ENCODE data around the gene MBOAT1.

MBOAT1 gene

GRCh38 chr6:20243288-20243687 lies 31.0 kb upstream of the MBOAT1 start:
- Histone ChIP-seq H3K36me3 (ENCODE audit: control insufficient read depth, insufficient read depth, low read length) (no peaks in the 10 kb centered on the region), H3K4me3 (ENCODE audit: low read depth, low read length) (no peak overlapping the region), H3K4me1 (ENCODE audit: control insufficient read depth, insufficient read depth, low read length) (peaks cover 4% of the 10 kb centered on the region), H3K9ac (ENCODE audit: low read depth, low read length) (no peak overlapping the region), H3K9me3 (ENCODE audit: control insufficient read depth, insufficient read depth, low read length) (no peaks in the 10 kb centered on the region), H3K27me3 (ENCODE audit: control insufficient read depth, insufficient read depth, low read length) (no peaks in the 10 kb centered on the region)

DNA sequence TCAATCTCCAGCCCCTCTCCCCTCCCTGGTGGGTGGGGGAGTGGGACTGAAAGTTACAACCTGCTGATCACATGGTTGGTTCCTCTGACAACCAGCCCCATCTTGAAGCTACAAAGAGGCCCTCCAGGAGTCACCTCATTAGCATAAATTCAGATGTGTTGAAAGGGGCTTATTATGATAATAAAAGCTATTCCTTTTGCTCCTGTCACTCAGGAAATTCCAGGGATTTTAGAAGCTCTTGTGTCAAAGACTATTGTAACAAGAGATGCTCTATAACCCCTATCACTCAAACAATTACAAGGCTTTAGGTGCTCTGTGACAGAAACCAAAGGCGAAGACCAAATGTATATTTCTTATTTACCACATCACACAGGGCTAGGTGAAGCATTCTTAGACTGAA lies 30.1 kb upstream of the MBOAT1 start:
- no peak overlapping the region for H3K9ac ChIP-seq (ENCODE audit: low read depth, low read length)
- no peaks in the 10 kb centered on the region for H3K27me3 ChIP-seq (ENCODE audit: control insufficient read depth, insufficient read depth, low read length)
- H3K36me3 ChIP-seq (ENCODE audit: control insufficient read depth, insufficient read depth, low read length), result no peaks in the 10 kb centered on the region
- H3K4me3 ChIP-seq (ENCODE audit: low read depth, low read length), result no peak overlapping the region
- peaks cover 4% of the 10 kb centered on the region for H3K4me1 ChIP-seq (ENCODE audit: control insufficient read depth, insufficient read depth, low read length)
- H3K9me3 ChIP-seq (ENCODE audit: control insufficient read depth, insufficient read depth, low read length), result no peaks in the 10 kb centered on the region

DNA sequence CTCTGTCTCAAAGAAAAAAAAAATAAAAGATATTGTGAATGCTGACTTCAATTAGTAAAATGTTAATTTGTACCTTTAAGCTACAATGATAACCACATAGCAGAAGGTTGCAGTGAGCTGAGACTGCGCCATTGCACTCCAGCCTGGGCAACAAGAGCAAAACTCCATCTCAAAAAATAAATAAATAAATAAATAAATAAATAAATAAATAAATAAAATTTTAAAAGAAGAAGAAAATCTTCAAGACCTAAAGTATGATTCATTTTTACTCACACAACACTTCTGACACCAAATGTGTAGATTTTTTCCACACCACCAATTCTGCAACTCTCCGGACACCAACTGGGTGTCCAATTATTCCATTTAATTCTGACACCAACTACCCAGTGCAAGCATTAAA lies 28.8 kb upstream of the MBOAT1 start:
- Histone ChIP-seq H3K9ac (ENCODE audit: low read depth, low read length) (no peak overlapping the region), H3K9me3 (ENCODE audit: control insufficient read depth, insufficient read depth, low read length) (no peaks in the 10 kb centered on the region), H3K4me3 (ENCODE audit: low read depth, low read length) (no peak overlapping the region), H3K27me3 (ENCODE audit: control insufficient read depth, insufficient read depth, low read length) (no peaks in the 10 kb centered on the region), H3K36me3 (ENCODE audit: control insufficient read depth, insufficient read depth, low read length) (no peaks in the 10 kb centered on the region), H3K4me1 (ENCODE audit: control insufficient read depth, insufficient read depth, low read length) (peaks cover 4% of the 10 kb centered on the region)

GRCh38 chr6:20238688-20239587 lies 26.7 kb upstream of the MBOAT1 start:
- H3K4me1 ChIP-seq (ENCODE audit: control insufficient read depth, insufficient read depth, low read length), result peaks cover 4% of the 10 kb centered on the region
- no peaks in the 10 kb centered on the region for H3K27me3 ChIP-seq (ENCODE audit: control insufficient read depth, insufficient read depth, low read length)
- peak overlapping the region; percentile 24 for H3K9ac ChIP-seq (ENCODE audit: low read depth, low read length)
- H3K9me3 ChIP-seq (ENCODE audit: control insufficient read depth, insufficient read depth, low read length), result no peaks in the 10 kb centered on the region
- no peaks in the 10 kb centered on the region for H3K36me3 ChIP-seq (ENCODE audit: control insufficient read depth, insufficient read depth, low read length)
- peak overlapping the region; percentile 45 for H3K4me3 ChIP-seq (ENCODE audit: low read depth, low read length)

- H3K9me3 ChIP-seq (ENCODE audit: control insufficient read depth, insufficient read depth, low read length), result no peaks in the 10 kb centered on the region
- H3K4me3 ChIP-seq (ENCODE audit: low read depth, low read length), result no peak overlapping the region
- no peaks in the 10 kb centered on the region for H3K36me3 ChIP-seq (ENCODE audit: control insufficient read depth, insufficient read depth, low read length)
- no peak overlapping the region for H3K9ac ChIP-seq (ENCODE audit: low read depth, low read length)
- no peaks in the 10 kb centered on the region for H3K27me3 ChIP-seq (ENCODE audit: control insufficient read depth, insufficient read depth, low read length)
- peaks cover 4% of the 10 kb centered on the region for H3K4me1 ChIP-seq (ENCODE audit: control insufficient read depth, insufficient read depth, low read length)
Observed at GRCh38 chr6:20237677-20238460, 25.6 kb upstream of the MBOAT1 start.

DNA sequence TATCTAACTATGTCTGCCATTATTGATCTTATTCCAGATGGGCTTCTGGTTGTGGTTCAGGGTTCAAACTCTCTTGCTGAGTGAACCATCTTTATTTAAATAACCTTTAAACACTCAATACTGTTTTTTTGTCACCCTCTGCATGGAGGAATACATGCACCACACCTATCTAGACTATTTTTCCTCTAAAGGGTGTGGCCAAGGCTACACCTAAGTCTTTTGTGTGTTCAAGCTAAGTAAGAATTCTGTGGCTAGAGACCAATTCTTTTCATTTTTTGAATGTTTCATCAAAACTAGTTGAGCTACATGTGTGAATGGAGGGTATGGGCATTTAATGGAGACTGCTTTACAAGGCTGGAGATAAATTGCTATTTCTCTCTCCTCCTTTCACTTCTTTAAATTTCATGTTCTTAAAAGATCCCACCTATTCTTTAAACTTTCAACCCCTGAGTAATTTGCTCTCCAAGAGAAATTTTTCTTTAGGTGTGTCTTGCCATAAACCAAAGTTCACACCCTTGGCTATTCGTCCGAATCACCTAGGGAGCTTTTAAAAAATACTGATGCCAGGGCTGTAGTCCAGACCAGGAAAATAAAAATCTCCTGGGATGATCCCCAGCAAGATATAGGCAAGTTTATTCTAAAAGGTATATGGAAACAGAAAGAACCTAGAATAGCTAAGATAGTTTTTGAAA lies 24.8 kb upstream of the MBOAT1 start:
- no peaks in the 10 kb centered on the region for H3K4me1 ChIP-seq (ENCODE audit: control insufficient read depth, insufficient read depth, low read length)

GRCh38 chr6:20236344-20236743 lies 24.1 kb upstream of the MBOAT1 start:
- no peak overlapping the region for H3K9ac ChIP-seq (ENCODE audit: low read depth, low read length)
- no peaks in the 10 kb centered on the region for H3K27me3 ChIP-seq (ENCODE audit: control insufficient read depth, insufficient read depth, low read length)
- no peak overlapping the region for H3K4me3 ChIP-seq (ENCODE audit: low read depth, low read length)
- no peaks in the 10 kb centered on the region for H3K4me1 ChIP-seq (ENCODE audit: control insufficient read depth, insufficient read depth, low read length)
- H3K36me3 ChIP-seq (ENCODE audit: control insufficient read depth, insufficient read depth, low read length), result no peaks in the 10 kb centered on the region
- no peaks in the 10 kb centered on the region for H3K9me3 ChIP-seq (ENCODE audit: control insufficient read depth, insufficient read depth, low read length)

More for the DNA sequence above, 24.8 kb upstream of the MBOAT1 start:
- no peak overlapping the region for H3K9ac ChIP-seq (ENCODE audit: low read depth, low read length)
- H3K9me3 ChIP-seq (ENCODE audit: control insufficient read depth, insufficient read depth, low read length), result no peaks in the 10 kb centered on the region
- H3K4me3 ChIP-seq (ENCODE audit: low read depth, low read length), result no peak overlapping the region
- H3K36me3 ChIP-seq (ENCODE audit: control insufficient read depth, insufficient read depth, low read length), result no peaks in the 10 kb centered on the region
- H3K27me3 ChIP-seq (ENCODE audit: control insufficient read depth, insufficient read depth, low read length), result no peaks in the 10 kb centered on the region

DNA sequence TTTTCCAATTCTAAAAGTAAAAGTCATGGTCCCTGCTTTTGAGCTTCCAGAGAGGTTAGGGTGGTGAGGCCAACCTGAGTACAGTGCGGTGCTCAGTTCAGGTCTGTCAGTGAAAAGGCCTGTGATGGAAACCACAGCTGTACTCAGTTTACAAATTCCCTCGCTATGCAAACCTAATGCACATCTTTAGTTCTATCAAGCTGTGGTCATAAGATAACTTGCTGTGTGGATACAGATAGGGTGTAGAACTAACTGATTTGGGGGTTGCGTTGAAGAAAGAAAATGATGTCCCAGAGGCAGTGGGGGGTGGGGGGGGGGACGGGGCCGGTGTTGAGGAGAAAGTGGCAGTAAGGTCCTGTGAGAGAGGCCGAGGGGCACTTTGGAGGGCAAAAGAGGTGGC lies 22.8 kb upstream of the MBOAT1 start:
- Histone ChIP-seq H3K9ac (ENCODE audit: low read depth, low read length) (no peak overlapping the region), H3K4me1 (ENCODE audit: control insufficient read depth, insufficient read depth, low read length) (no peaks in the 10 kb centered on the region), H3K27me3 (ENCODE audit: control insufficient read depth, insufficient read depth, low read length) (no peaks in the 10 kb centered on the region), H3K9me3 (ENCODE audit: control insufficient read depth, insufficient read depth, low read length) (no peaks in the 10 kb centered on the region), H3K4me3 (ENCODE audit: low read depth, low read length) (no peak overlapping the region), H3K36me3 (ENCODE audit: control insufficient read depth, insufficient read depth, low read length) (no peaks in the 10 kb centered on the region)

- H3K27me3 ChIP-seq (ENCODE audit: control insufficient read depth, insufficient read depth, low read length), result no peaks in the 10 kb centered on the region
- no peaks in the 10 kb centered on the region for H3K9me3 ChIP-seq (ENCODE audit: control insufficient read depth, insufficient read depth, low read length)
- no peaks in the 10 kb centered on the region for H3K4me1 ChIP-seq (ENCODE audit: control insufficient read depth, insufficient read depth, low read length)
- no peak overlapping the region for H3K9ac ChIP-seq (ENCODE audit: low read depth, low read length)
- no peak overlapping the region for H3K4me3 ChIP-seq (ENCODE audit: low read depth, low read length)
- H3K36me3 ChIP-seq (ENCODE audit: control insufficient read depth, insufficient read depth, low read length), result no peaks in the 10 kb centered on the region
Observed at GRCh38 chr6:20234136-20234535, 21.9 kb upstream of the MBOAT1 start.

GRCh38 chr6:20233007-20233730 lies 20.9 kb upstream of the MBOAT1 start:
- Histone ChIP-seq H3K9me3 (ENCODE audit: control insufficient read depth, insufficient read depth, low read length) (no peaks in the 10 kb centered on the region), H3K4me3 (ENCODE audit: low read depth, low read length) (no peak overlapping the region), H3K27me3 (ENCODE audit: control insufficient read depth, insufficient read depth, low read length) (no peaks in the 10 kb centered on the region), H3K4me1 (ENCODE audit: control insufficient read depth, insufficient read depth, low read length) (no peaks in the 10 kb centered on the region), H3K9ac (ENCODE audit: low read depth, low read length) (no peak overlapping the region), H3K36me3 (ENCODE audit: control insufficient read depth, insufficient read depth, low read length) (no peaks in the 10 kb centered on the region)

- Histone ChIP-seq H3K4me3 (ENCODE audit: low read depth, low read length) (no peak overlapping the region), H3K36me3 (ENCODE audit: control insufficient read depth, insufficient read depth, low read length) (no peaks in the 10 kb centered on the region), H3K4me1 (ENCODE audit: control insufficient read depth, insufficient read depth, low read length) (no peaks in the 10 kb centered on the region), H3K9me3 (ENCODE audit: control insufficient read depth, insufficient read depth, low read length) (no peaks in the 10 kb centered on the region), H3K27me3 (ENCODE audit: control insufficient read depth, insufficient read depth, low read length) (no peaks in the 10 kb centered on the region), H3K9ac (ENCODE audit: low read depth, low read length) (no peak overlapping the region)
Observed at GRCh38 chr6:20232188-20232587, 19.9 kb upstream of the MBOAT1 start.

Data from iPS-15b (cell line).